ENCODE measurements around the gene TJP3.

The TJP3 gene

DNA sequence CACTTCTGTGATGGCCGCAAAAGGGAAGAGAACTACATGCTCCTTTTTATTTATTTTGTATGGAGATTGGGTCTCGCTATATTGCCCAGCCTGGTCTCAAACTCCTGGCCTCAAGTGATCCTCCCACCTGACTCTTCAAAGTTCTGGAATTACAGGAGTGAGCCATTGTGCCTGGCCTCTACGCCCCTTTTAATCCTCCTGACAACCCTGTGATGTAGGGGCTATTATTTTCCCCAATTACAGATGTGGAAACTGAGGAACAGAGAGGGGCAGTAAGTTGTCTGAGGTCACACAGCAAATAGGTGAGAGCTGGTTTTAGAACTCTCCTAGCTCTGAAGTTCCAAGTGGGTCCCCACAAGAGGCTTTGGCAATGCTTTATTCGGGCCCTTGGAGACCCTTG lies 11.7 kb downstream of the TJP3 start:
- no peak for DNase-seq

- no peak for DNase-seq
Observed at GRCh38 chr19:3720349-3720917, 12.2 kb downstream of the TJP3 start.

GRCh38 chr19:3721131-3721886 lies 13.1 kb downstream of the TJP3 start:
- DNase-seq: peak; percentile 71

GRCh38 chr19:3721887-3722442 lies 13.8 kb downstream of the TJP3 start:
- DNase-seq: no peak

GRCh38 chr19:3722443-3723109 lies 14.4 kb downstream of the TJP3 start:
- no peak for DNase-seq

DNA sequence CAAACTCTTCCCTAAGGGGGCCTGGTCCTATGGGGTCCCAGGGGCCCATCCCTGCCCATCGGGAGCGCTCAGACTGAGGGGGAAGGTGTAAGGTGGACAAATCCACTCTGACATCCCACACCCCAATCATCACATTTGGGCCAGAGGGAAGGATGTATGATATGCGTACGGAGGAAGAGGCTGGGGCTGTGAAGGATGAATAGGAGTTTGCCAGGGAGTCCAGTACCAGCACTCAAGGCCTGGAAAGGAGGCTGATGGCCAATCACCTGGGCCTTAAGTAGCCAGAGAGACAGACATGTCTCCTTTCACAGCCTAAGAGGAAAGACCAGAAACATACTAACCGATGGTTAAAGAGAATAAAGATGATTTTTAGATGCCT lies 14.9 kb downstream of the TJP3 start:
- DNase-seq: no peak

GRCh38 chr19:3723883-3724282 lies 15.7 kb downstream of the TJP3 start:
- no peak for DNase-seq

- no peak for DNase-seq
Observed at GRCh38 chr19:3725121-3725520, 16.9 kb downstream of the TJP3 start.

- DNase-seq: no peak
Observed at GRCh38 chr19:3725640-3726310, 17.6 kb downstream of the TJP3 start.

DNA sequence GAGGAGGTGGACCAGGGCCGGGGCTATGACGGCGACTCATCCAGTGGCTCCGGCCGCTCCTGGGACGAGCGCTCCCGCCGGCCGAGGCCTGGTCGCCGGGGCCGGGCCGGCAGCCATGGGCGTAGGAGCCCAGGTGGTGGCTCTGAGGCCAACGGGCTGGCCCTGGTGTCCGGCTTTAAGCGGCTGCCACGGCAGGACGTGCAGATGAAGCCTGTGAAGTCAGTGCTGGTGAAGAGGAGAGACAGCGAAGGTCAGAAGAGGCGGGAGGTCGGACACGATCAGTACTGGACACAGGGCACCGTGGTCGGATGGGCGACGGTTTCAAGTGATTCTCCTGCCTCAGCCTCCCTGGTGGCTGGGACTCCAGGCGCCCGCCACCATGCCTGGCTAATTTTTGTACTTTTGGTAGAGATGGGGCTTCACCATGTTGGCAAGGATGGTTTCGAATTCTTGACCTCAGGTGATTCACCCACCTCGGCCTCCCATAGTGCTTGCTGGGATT lies 22.3 kb downstream of the TJP3 start:
- no peak for DNase-seq

DNA sequence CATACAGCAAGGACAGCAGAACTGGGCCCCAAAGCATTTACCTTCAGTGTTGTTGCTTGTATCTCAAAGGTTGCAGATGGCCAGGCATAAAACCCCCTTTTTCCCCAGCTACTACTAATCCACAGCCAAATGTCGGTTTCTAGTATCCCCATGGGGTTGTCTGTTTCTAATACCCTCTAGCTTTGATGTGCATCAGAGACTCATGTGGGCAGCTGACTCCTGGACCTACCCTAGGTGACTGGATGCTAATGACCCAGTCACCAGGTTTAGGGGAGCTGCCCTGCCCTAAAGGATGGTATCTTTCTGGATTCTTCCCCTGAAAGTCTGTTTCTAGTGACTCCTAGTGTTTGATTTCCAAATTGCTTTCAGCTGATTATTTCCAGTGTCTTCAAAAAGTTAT lies 23.9 kb downstream of the TJP3 start:
- no peak for DNase-seq

DNA sequence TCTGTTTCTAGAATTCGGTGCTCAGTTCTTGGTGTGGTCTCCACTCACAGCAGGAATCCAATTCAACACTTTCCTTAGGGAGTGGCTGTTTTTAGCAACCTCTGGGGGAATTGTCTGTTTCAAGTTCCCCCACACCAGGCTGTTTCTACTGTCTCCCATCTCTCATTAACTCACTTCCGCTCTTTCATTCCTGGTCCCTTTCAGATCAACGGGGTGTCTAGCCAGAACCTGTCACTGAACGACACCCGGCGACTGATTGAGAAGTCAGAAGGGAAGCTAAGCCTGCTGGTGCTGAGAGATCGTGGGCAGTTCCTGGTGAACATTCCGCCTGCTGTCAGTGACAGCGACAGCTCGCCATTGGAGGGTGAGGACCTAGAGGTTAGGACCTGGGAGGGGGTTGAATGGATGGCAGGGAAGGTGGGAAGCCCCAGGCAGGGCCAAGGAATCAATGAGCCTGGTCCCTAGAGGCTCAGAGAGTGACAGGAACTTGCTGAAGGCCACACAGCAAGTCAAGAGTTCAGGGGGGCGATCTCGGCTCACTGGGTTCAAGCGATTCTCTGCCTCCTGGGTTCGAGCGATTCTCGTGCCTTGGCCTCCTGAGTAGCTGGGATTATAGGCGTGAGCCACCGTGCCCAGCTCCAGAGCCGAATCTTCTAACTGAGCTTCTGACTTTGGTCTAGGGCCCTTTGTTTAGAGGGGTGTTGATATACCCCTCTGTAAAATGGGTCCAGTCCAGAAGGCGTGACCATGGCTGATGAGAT lies 25.5 kb downstream of the TJP3 start:
- no peak for DNase-seq

DNA sequence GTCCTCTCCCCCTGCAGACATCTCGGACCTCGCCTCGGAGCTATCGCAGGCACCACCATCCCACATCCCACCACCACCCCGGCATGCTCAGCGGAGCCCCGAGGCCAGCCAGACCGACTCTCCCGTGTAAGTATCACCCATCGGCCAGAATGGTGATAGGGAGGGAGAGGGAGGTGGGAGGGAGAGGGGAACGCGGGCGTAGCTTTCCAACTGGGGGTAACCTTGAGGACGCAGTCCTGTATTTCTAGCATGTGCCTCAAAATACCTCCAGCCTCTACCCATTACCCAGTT lies 26.1 kb downstream of the TJP3 start:
- DNase-seq: no peak

GRCh38 chr19:3736106-3736724 lies 28.0 kb downstream of the TJP3 start:
- DNase-seq: no peak

DNA sequence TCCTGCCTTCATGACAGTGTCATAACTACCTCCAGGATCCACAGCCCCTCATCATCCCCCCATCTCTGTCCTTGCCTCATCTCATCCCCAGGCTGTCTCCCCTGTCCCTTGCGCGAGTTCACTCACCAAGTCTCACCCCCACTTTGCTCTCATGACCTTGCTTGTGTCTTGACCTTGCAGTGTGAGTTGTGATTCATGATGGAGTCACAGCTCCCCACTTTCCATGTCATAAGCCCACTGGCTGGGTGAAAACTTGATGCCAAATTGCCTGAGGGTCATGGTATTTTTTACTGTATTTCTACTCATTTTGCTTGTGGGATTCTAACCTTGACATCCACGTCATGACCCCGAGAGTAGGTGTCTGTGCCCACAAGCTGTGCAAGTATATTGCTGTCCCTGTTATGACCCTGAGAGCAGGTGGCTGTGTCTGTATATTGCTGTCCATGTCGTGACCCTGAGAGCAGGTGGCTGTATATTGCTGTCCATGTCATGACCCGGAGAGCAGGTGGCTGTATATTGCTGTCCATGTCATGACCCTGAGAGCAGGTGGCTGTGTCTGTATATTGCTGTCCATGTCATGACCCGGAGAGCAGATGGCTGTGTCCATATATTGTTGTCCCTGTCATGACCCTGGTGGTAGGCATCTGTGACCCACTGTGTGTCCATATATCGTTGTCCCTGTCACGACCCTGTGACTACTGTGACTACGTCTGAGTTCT lies 29.5 kb downstream of the TJP3 start:
- no peak for DNase-seq

DNA sequence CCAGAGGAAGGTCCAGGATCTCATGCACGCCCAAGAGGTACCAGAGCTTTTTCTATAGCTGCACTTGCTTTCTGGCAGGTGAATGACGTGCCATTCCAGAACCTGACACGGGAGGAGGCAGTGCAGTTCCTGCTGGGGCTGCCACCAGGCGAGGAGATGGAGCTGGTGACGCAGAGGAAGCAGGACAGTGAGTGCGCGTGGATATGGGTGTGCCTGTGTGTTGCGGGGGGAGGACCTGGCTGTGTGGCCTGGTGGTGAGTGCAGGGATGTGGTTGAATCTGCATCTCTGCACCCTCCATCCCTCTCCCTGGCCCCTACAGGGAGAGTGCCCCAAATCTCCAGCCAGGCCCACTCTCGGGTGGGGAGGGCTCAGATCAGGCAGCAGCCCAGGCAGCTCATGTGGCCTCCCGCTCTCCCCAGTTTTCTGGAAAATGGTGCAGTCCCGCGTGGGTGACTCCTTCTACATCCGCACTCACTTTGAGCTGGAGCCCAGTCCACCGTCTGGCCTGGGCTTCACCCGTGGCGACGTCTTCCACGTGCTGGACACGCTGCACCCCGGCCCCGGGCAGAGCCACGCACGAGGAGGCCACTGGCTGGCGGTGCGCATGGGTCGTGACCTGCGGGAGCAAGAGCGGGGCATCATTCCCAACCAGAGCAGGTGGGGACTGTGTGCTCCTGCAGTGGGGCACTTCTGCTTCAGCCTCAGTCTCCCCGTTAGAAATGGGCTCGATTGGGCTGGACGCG lies 30.5 kb downstream of the TJP3 start:
- no peak for DNase-seq

DNA sequence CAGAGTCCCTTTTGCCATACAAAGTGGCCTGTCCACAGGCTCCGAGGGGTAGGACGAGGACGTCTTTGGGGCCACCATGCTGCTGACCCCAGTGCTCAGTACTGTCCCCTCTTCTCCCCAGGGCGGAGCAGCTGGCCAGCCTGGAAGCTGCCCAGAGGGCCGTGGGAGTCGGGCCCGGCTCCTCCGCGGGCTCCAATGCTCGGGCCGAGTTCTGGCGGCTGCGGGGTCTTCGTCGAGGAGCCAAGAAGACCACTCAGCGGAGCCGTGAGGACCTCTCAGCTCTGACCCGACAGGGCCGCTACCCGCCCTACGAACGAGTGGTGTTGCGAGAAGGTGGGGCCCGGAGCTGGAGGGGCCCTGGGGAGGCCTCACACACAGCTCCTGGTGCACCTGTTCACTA lies 32.2 kb downstream of the TJP3 start:
- no peak for DNase-seq

DNA sequence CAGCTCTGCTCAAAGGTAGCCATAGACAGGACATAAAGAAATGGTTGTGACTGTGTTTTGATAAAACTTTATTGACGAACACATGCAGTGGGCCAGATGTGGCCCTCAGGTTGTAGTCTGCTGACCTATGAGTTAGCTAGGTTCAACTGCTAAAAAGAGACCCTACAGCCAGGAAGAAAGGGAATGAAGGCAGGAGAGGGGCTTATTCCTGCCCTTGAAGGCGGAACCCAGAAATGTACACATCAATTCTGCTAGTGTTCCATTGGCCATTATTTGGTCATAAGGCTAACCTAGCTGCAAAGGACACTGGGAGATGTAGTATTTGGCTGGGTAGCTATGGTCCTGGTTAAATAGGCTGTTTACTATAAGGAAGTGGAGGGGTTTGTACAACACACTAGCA lies 35.3 kb downstream of the TJP3 start:
- no peak for DNase-seq

GRCh38 chr19:3745363-3746045 lies 37.3 kb downstream of the TJP3 start:
- DNase-seq: no peak
